Activated T-helper 1 cell treated with Interleukin-2 at 50 U/mL for 16 hours (primary cell): ENCODE measurements around the gene CALML6.
"Not testable (repeated sequence)": the region's sequence is repeated elsewhere in the genome, so short reads cannot be mapped to it uniquely, and the experiment has no call there.

Experiments used
- DNase-seq: peaks from one replicate; pipeline ENCODE4 v3.0.0-alpha.2; 2020; ENCODE audit warnings: low read depth

Gene CALML6

GRCh38 chr1:1914971-1915692 lies at the start of gene CALML6:
Gene CALML6, plus strand, starts transcription at chr1:1915260. Its CDS starts 21 bp downstream, at chr1:1915281.
- DNase-seq = no peak

- no peak for DNase-seq
These were observed 47.9 kb upstream of the CALML6 start for GRCh38 chr1:1867164-1867563.

GRCh38 chr1:1869469-1869868 lies 45.6 kb upstream of the CALML6 start:
- DNase-seq = no peak

GRCh38 chr1:1872329-1872994 lies 42.6 kb upstream of the CALML6 start:
- no peak for DNase-seq

- no peak for DNase-seq
These were observed 41.9 kb upstream of the CALML6 start for GRCh38 chr1:1873186-1873585.

GRCh38 chr1:1874901-1875300 lies 40.2 kb upstream of the CALML6 start:
- no peak for DNase-seq

- DNase-seq = no peak
These were observed 39.1 kb upstream of the CALML6 start for GRCh38 chr1:1875932-1876331.

- DNase-seq = no peak
These were observed 38.6 kb upstream of the CALML6 start for GRCh38 chr1:1876335-1876930.

- DNase-seq = no peak
These were observed 37.1 kb upstream of the CALML6 start for GRCh38 chr1:1877865-1878436.

- no peak for DNase-seq
These were observed 35.1 kb upstream of the CALML6 start for GRCh38 chr1:1879942-1880341.

- no peak for DNase-seq
These were observed 34.3 kb upstream of the CALML6 start for GRCh38 chr1:1880617-1881312.

- DNase-seq = no peak
These were observed 33.3 kb upstream of the CALML6 start for GRCh38 chr1:1881727-1882126.

GRCh38 chr1:1883092-1883873 lies 31.8 kb upstream of the CALML6 start:
- DNase-seq = no peak

- not testable (repeated sequence) for DNase-seq
These were observed 31.2 kb upstream of the CALML6 start for GRCh38 chr1:1883890-1884289.

- no peak for DNase-seq
These were observed 25.8 kb upstream of the CALML6 start for GRCh38 chr1:1889090-1889750.

GRCh38 chr1:1889847-1890505 lies 25.1 kb upstream of the CALML6 start:
- DNase-seq = peak; percentile 26

- DNase-seq = peak; percentile 87
These were observed 24.3 kb upstream of the CALML6 start, which contains the start of gene GNB1 for GRCh38 chr1:1890506-1891348. Gene GNB1, minus strand, starts transcription at chr1:1891087. Its CDS starts 65,634 bp downstream, at chr1:1825453.

- DNase-seq = peak; percentile 74
These were observed 23.5 kb upstream of the CALML6 start for GRCh38 chr1:1891349-1892078.
